ENCODE data around the gene NFKBIE. TPM values are rescaled to one million over a fixed set of nuclear protein-coding genes. Genes with fewer than 3 reads are reported as not detected.
A peak's percentile ranks its signal among the peaks of the same experiment; 100 is the strongest.

The NFKBIE gene
- total and polyA plus RNA-seq, 9 of the 15 experiments (the other 6 are each of a cell fraction or from before 2014, with no cell fraction given), result 2.1 to 16.4 (median 11.7) TPM

DNA sequence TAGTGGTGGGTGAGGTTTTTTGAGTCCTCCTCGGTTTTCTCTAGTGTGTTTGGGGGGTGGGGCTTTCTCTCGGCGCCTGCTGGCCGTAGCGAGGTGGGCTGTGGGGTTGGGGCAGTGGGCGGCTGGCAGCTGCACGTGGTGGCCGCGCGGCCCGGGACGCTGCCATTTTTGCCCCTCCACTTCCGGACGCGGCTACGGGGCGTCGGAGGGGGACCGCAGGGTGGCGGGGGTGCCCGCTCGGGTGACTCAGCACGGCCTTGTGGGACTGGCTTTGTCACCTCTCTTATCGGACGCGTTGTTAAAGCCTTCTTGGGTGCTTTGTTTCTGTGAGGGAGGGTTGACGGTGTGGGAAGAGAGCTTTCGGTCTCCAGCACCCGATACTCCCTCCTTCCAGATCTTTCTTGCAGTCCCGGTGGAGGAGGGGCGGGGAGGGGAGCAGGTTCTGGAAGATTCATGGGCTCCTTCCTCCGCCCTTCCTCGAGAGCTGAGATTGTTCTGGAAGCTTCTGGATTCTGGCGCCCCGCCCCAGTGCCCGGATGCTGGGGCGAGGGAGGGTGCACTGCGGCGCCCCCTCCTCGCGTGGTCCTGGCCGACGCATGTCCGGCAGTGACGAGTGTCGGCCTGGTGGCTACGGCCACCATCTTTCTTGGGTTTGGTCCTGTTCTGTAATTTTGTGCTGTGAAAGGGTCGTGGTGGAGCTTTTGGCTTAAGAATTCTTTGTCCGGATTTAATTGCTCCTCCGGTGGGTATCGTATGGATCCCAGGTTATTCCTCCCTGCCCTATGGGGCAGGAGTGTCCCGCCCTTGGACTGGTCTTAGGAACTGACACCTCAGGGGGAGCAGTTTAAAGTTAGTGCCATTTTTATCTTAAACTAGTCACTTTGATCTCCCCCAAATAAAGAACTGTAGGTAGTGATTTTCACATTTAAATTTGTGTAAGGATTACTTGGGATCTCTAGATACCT lies 17.7 kb downstream of the NFKBIE start (continued):
- TF ChIP-seq, protein P1, sequence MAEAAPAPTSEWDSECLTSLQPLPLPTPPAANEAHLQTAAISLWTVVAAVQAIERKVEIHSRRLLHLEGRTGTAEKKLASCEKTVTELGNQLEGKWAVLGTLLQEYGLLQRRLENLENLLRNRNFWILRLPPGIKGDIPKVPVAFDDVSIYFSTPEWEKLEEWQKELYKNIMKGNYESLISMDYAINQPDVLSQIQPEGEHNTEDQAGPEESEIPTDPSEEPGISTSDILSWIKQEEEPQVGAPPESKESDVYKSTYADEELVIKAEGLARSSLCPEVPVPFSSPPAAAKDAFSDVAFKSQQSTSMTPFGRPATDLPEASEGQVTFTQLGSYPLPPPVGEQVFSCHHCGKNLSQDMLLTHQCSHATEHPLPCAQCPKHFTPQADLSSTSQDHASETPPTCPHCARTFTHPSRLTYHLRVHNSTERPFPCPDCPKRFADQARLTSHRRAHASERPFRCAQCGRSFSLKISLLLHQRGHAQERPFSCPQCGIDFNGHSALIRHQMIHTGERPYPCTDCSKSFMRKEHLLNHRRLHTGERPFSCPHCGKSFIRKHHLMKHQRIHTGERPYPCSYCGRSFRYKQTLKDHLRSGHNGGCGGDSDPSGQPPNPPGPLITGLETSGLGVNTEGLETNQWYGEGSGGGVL (CRISPR knock-in tag; IDR thresholded peaks at IDR 0.05), result no peak
- TF ChIP-seq RB1 (IDR thresholded peaks at IDR 0.05; ENCODE audit: low read depth) (0 out of 2 replicates have a peak, but pooled peaks have one; percentile 41), HNRNPL (IDR thresholded peaks at IDR 0.05; ENCODE audit: low read depth, low read length) (peak; percentile 93), KAT7 (CRISPR knock-in tag; IDR thresholded peaks at IDR 0.05; ENCODE audit: borderline replicate concordance) (peak; percentile 96; the same call in 1 of the 2 replicates), ARHGAP35 (IDR thresholded peaks at IDR 0.05; ENCODE audit: partially characterized antibody) (no peak), NBN (IDR thresholded peaks at IDR 0.05; ENCODE audit: low read depth) (no peak), KLF1 (tag; IDR thresholded peaks at IDR 0.05) (no peak; the same call in 1 of the 2 replicates), SRSF1 (IDR thresholded peaks at IDR 0.05; ENCODE audit: low read depth, low read length) (no peak), RBM14 (IDR thresholded peaks at IDR 0.05; ENCODE audit: borderline replicate concordance, insufficient read depth, low read depth, low read length) (peak; percentile 91; the same call in 1 of the 2 replicates), CCAR2 (IDR thresholded peaks at IDR 0.05; ENCODE audit: low read depth, low read length) (no peak), RFX7 (CRISPR knock-in tag; IDR thresholded peaks at IDR 0.05) (no peak; the same call in 1 of the 2 replicates), IRF2 (CRISPR knock-in tag; IDR thresholded peaks at IDR 0.05) (no peak), U2AF1 (optimal IDR thresholded peaks at IDR 0.05; ENCODE audit: low read depth, low read length) (peak; percentile 70), KDM4B (IDR thresholded peaks at IDR 0.05; ENCODE audit: borderline replicate concordance in 2 of 2, low read depth in 1 of 2) (peak in 1 of 2 experiments; percentile 69; a peak in 1 of 4 replicates), ZNF224 (CRISPR knock-in tag; IDR thresholded peaks at IDR 0.05) (0 out of 2 replicates have a peak, but pooled peaks have one; percentile 3), PHF21A (IDR thresholded peaks at IDR 0.05; ENCODE audit: borderline replicate concordance, low read depth) (no peak)
- TF ChIP-seq, protein P2, sequence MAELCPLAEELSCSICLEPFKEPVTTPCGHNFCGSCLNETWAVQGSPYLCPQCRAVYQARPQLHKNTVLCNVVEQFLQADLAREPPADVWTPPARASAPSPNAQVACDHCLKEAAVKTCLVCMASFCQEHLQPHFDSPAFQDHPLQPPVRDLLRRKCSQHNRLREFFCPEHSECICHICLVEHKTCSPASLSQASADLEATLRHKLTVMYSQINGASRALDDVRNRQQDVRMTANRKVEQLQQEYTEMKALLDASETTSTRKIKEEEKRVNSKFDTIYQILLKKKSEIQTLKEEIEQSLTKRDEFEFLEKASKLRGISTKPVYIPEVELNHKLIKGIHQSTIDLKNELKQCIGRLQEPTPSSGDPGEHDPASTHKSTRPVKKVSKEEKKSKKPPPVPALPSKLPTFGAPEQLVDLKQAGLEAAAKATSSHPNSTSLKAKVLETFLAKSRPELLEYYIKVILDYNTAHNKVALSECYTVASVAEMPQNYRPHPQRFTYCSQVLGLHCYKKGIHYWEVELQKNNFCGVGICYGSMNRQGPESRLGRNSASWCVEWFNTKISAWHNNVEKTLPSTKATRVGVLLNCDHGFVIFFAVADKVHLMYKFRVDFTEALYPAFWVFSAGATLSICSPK (IDR thresholded peaks at IDR 0.05; ENCODE audit: borderline replicate concordance), result no peak
- TF ChIP-seq, protein P3, sequence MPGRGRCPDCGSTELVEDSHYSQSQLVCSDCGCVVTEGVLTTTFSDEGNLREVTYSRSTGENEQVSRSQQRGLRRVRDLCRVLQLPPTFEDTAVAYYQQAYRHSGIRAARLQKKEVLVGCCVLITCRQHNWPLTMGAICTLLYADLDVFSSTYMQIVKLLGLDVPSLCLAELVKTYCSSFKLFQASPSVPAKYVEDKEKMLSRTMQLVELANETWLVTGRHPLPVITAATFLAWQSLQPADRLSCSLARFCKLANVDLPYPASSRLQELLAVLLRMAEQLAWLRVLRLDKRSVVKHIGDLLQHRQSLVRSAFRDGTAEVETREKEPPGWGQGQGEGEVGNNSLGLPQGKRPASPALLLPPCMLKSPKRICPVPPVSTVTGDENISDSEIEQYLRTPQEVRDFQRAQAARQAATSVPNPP (IDR thresholded peaks at IDR 0.05; ENCODE audit: borderline replicate concordance, insufficient read depth, insufficient read length), result no peak
- TF ChIP-seq, protein P4, sequence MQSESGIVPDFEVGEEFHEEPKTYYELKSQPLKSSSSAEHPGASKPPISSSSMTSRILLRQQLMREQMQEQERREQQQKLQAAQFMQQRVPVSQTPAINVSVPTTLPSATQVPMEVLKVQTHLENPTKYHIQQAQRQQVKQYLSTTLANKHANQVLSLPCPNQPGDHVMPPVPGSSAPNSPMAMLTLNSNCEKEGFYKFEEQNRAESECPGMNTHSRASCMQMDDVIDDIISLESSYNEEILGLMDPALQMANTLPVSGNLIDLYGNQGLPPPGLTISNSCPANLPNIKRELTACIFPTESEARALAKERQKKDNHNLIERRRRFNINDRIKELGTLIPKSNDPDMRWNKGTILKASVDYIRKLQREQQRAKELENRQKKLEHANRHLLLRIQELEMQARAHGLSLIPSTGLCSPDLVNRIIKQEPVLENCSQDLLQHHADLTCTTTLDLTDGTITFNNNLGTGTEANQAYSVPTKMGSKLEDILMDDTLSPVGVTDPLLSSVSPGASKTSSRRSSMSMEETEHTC (IDR thresholded peaks at IDR 0.05), result no peak
